ENCODE results near the gene CRAT.

The CRAT gene

GRCh38 chr9:129109952-129110739 is 447 bp downstream of the CRAT start:
- DNase-seq (ENCODE audit: low read depth): no peak

GRCh38 chr9:129109537-129109903 is 1.1 kb downstream of the CRAT start:
- DNase-seq (ENCODE audit: low read depth): no peak

- no peak for DNase-seq (ENCODE audit: low read depth)
Observed at GRCh38 chr9:129108805-129109536, 1.6 kb downstream of the CRAT start.

- DNase-seq (ENCODE audit: low read depth): no peak
Observed at GRCh38 chr9:129108083-129108804, 2.3 kb downstream of the CRAT start.

DNA sequence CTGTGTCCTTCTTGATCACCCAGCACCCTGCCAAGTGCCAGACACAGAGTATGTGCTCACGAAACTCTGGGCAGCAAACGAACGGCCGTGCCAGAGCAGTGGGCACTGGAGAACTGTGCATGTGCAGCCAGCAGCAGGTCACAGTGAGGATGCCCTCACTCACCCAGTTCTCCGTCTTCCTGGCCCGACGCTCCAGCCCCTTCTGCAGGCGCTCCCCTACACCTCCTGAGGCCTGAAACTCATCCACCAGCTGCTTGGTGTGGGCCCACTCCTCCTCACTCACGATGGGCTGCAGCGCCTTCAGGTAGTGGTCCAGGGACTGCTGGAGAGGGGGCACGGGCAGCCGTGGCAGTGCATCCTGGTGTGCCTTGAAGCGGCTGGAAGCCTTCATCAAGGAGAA is 2.9 kb downstream of the CRAT start:
- DNase-seq (ENCODE audit: low read depth): no peak

- no peak for DNase-seq (ENCODE audit: low read depth)
Observed at GRCh38 chr9:129105857-129106694, 4.5 kb downstream of the CRAT start.

- DNase-seq (ENCODE audit: low read depth): no peak
Observed at GRCh38 chr9:129104051-129104450, 6.5 kb downstream of the CRAT start.

GRCh38 chr9:129103595-129103965 is 7.0 kb downstream of the CRAT start:
- DNase-seq (ENCODE audit: low read depth): no peak

GRCh38 chr9:129102791-129103594 is 7.6 kb downstream of the CRAT start:
- no peak for DNase-seq (ENCODE audit: low read depth)

DNA sequence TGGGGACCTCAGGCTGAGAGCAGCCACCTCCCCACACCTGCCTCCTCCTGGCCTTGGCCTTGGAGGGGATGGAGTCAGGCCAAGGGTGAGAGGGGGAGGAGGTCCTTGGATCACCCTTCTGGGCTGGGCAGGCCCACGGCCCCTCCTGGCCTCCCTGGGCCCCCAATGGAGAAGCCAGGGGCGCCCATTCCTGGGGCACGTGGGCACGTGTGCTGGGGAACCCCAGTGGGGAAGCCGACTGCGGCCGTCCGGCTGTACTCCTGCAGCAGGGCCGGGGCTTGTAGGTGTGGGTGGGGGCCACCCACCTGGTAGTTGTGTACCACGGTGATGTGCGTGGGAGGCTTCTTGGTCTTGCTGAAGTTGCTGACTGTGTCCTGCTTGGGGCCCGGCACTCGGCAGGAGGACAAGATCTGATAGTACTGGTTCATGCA is 8.5 kb downstream of the CRAT start:
- no peak for DNase-seq (ENCODE audit: low read depth)

- no peak for DNase-seq (ENCODE audit: low read depth)
Observed at GRCh38 chr9:129101279-129101678, 9.3 kb downstream of the CRAT start.

- DNase-seq (ENCODE audit: low read depth): no peak
Observed at GRCh38 chr9:129100383-129101169, 10.0 kb downstream of the CRAT start.

- no peak for DNase-seq (ENCODE audit: low read depth)
Observed at GRCh38 chr9:129098328-129098727, 12.3 kb downstream of the CRAT start.

GRCh38 chr9:129097671-129098306 is 12.8 kb downstream of the CRAT start:
- DNase-seq (ENCODE audit: low read depth): no peak

- DNase-seq (ENCODE audit: low read depth): no peak
Observed at GRCh38 chr9:129095908-129096307, 14.7 kb downstream of the CRAT start.

DNA sequence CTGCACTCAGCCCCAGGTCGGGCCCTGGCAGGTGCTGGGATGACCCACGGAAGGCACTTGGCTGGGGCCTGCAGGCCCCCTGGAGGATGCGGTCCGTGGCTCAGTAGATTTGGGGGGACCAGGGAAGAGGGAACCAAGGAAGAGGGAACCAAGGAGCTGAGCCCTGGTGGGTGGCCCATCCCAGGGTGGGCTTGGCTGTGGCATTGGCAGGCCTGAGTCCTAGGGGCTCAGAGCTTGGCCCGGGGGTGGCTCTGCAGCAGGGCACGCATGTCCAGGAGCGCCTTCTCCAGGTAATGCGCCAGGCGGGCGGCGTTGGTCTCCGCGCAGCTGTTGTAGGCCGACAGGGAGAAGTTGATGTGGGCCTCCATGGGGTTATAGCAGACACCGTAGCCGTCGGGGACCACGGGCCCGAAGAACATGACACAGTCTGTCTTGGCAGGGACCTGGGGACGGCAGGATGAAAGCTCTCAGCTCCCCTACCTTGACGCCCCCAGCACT is 15.4 kb downstream of the CRAT start:
- DNase-seq (ENCODE audit: low read depth): no peak

GRCh38 chr9:129094387-129095169 is 16.0 kb downstream of the CRAT start:
- no peak for DNase-seq (ENCODE audit: low read depth)

DNA sequence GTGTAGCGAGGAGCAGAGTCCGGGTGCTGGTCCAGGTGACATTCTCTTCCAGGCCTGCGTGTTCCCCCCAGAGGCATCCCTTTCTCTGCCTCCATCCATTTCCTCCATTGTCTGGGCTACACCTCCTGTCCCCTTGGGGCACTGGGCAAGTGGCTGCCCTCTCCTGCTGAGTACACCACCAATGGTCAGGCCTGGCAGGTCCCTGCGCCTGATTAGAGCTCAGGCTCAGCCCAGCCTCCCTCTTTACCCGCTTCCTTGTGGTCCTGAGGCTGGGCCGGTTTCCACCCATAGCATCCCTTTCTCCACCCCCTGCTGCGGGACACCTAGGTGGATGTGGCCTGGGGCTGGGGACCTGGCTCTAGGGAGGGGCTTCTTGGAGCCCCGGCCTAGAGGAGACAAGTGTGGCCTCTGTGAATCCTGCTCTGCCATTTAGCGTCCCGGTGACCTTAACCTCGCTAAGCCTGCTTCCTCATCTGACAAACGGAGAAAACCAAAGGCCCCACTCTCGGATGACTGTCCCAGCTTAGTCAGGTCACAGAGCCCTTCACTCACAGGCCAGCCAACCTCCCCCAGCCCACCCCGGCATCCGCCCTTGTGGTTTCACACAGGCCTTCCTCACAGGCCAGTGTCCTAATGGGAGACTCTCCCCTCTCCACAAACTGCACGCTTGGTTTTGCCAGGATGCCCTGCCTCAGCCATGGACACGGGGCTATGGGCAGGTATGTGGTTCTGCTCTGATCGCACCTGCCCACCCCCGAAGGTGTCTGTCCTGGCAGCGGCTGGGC is 16.8 kb downstream of the CRAT start:
- DNase-seq (ENCODE audit: low read depth): no peak
